ENCODE measurements around the gene GABARAP. TPM values are rescaled to one million over a fixed set of nuclear protein-coding genes. Genes with fewer than 3 reads are reported as not detected.

Gene GABARAP
- total and polyA plus RNA-seq, 10 of the 15 experiments (the other 5 are each of a cell fraction or from before 2014, with no cell fraction given) = 134 to 613 (median 285) TPM

- RAD21 ChIA-PET (ENCODE audit: unreplicated experiment) = interaction anchor here (0.6 to 2.3 kb wide), 4 partner anchors 15 to 407 kb away, joined by 3 to 11 read pairs (median 4); no protein-coding TSS in a partner anchor
- no peaks in the 10 kb centered on the region for H3K79me2 ChIP-seq (ENCODE audit: control insufficient read depth, insufficient read depth, low read length)
- H3K36me3 ChIP-seq (ENCODE audit: control insufficient read depth in 2 of 2, insufficient read depth in 2 of 2, low read length in 1 of 2) = no peaks in the 10 kb centered on the region
- FAIRE-seq (peak; percentile 71), DNase-seq (ENCODE audit: low read depth, low spot score) (peak; percentile 41), ATAC-seq (peak; percentile 88)
- no peaks in the 10 kb centered on the region; the same call in 1 of the 2 replicates for H4K20me1 ChIP-seq (ENCODE audit: control insufficient read depth, insufficient read depth)
- SMC1A ChIA-PET (ENCODE audit: uncharacterized antibody, unreplicated experiment) = interaction anchor here (0.5 to 3.3 kb wide), 5 partner anchors 15 to 79 kb away, joined by 3 to 17 read pairs (median 4); partner anchors contain the start of genes ACAP1 and TMEM95
- H3K4me2 ChIP-seq (ENCODE audit: control insufficient read depth, insufficient read depth) = peak within 1 kb of the TSS; percentile 98
- BruUV-seq (replicated peaks) = no TSS peak
- CTCF ChIA-PET = interaction anchor here (0.7 to 10.3 kb wide), 10 partner anchors 15 to 406 kb away, joined by 3 to 102 read pairs (median 4); partner anchors contain the start of genes ACAP1, NEURL4 and TP53
- peak within 1 kb of the TSS; percentile 56 for H3K4me3 ChIP-seq
- in situ Hi-C loops (cut with MboI) = no loop called here
- WGBS (ENCODE audit: insufficient coverage, insufficient replicate concordance, low lambda C conversion rate, missing lambda C conversion rate) = 3% methylated on average over 71 of the region's 71 CpGs
- no peaks in the 10 kb centered on the region for H3K9me3 ChIP-seq (replicated peaks; ENCODE audit: control insufficient read depth, insufficient read depth, low read length)
- intact Hi-C loops (cut with micrococcal nuclease; ENCODE audit: unreplicated experiment) = loop anchor here (2.0 kb wide), 1 partner anchor 63 kb away; no protein-coding TSS in a partner anchor
- H3K27me3 ChIP-seq (replicated peaks in 1 of 2; ENCODE audit: control insufficient read depth in 2 of 2, insufficient read depth in 2 of 2, low read length in 1 of 2) = no peaks in the 10 kb centered on the region; a peak in 2 of 4 replicates
- H2AFZ ChIP-seq (ENCODE audit: control insufficient read depth, low read depth, low read length) = peak within 1 kb of the TSS; percentile 82
- H3K27ac ChIP-seq (ENCODE audit: control insufficient read depth, insufficient read depth) = no peak within 1 kb of the TSS
- H3K9ac ChIP-seq (ENCODE audit: control insufficient read depth, insufficient read depth, low read length) = no peak within 1 kb of the TSS; the same call in 1 of the 2 replicates
- POLR2A ChIA-PET = interaction anchor here (0.7 to 1.7 kb wide), 2 partner anchors 15 to 73 kb away, joined by 4 to 6 read pairs; partner anchors contain the start of gene TMEM95
- peaks cover 8% of the 10 kb centered on the region for H3K4me1 ChIP-seq (ENCODE audit: control insufficient read depth, insufficient read depth, low read length)
- TF ChIP-seq ETV6 (conservative IDR thresholded peaks at IDR 0.05 in 1 of 2, IDR thresholded peaks at IDR 0.05 in 1 of 2; ENCODE audit: borderline replicate concordance in 1 of 2, low read depth in 1 of 2) = no peak
- no peak for TF ChIP-seq JUND (IDR thresholded peaks at IDR 0.05; ENCODE audit: low read depth, low read length)
- 0 out of 4 replicates have a peak, but pooled peaks of 1 of the 2 experiments have one; percentile 6 for TF ChIP-seq IKZF2 (IDR thresholded peaks at IDR 0.05)
- no peak for TF ChIP-seq CBX5 (IDR thresholded peaks at IDR 0.05; ENCODE audit: low read depth)
- no peak for TF ChIP-seq MTA2 (IDR thresholded peaks at IDR 0.05; ENCODE audit: low read depth)
- no peak for TF ChIP-seq ZSCAN29 (IDR thresholded peaks at IDR 0.05)
- no peak for TF ChIP-seq KDM1A (IDR thresholded peaks at IDR 0.05; ENCODE audit: borderline replicate concordance)
- TF ChIP-seq, protein P1, sequence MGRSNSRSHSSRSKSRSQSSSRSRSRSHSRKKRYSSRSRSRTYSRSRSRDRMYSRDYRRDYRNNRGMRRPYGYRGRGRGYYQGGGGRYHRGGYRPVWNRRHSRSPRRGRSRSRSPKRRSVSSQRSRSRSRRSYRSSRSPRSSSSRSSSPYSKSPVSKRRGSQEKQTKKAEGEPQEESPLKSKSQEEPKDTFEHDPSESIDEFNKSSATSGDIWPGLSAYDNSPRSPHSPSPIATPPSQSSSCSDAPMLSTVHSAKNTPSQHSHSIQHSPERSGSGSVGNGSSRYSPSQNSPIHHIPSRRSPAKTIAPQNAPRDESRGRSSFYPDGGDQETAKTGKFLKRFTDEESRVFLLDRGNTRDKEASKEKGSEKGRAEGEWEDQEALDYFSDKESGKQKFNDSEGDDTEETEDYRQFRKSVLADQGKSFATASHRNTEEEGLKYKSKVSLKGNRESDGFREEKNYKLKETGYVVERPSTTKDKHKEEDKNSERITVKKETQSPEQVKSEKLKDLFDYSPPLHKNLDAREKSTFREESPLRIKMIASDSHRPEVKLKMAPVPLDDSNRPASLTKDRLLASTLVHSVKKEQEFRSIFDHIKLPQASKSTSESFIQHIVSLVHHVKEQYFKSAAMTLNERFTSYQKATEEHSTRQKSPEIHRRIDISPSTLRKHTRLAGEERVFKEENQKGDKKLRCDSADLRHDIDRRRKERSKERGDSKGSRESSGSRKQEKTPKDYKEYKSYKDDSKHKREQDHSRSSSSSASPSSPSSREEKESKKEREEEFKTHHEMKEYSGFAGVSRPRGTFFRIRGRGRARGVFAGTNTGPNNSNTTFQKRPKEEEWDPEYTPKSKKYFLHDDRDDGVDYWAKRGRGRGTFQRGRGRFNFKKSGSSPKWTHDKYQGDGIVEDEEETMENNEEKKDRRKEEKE (IDR thresholded peaks at IDR 0.05) = no peak
- no peak for TF ChIP-seq BCL11A (IDR thresholded peaks at IDR 0.05; ENCODE audit: low read depth, low read length)
- 0 out of 2 replicates have a peak, but pooled peaks have one; percentile 29 for TF ChIP-seq NFYB (IDR thresholded peaks at IDR 0.05; ENCODE audit: insufficient read depth, low read depth, low read length)
- TF ChIP-seq ATF7 (IDR thresholded peaks at IDR 0.05; ENCODE audit: low read depth) = no peak
- no peak for TF ChIP-seq IRF3 (IDR thresholded peaks at IDR 0.05)
- TF ChIP-seq SRF (IDR thresholded peaks at IDR 0.05; ENCODE audit: low read depth in 2 of 2, low read length in 2 of 2) = no peak
- no peak for TF ChIP-seq STAT1 (conservative IDR thresholded peaks at IDR 0.05)
- TF ChIP-seq RAD51 (IDR thresholded peaks at IDR 0.05) = no peak
- no peak for TF ChIP-seq TCF12 (IDR thresholded peaks at IDR 0.05; ENCODE audit: low read depth, low read length)
- no peak for TF ChIP-seq KAT2A (conservative IDR thresholded peaks at IDR 0.05; ENCODE audit: control insufficient read depth, low read depth, low read length)
- no peak for TF ChIP-seq TBL1XR1 (IDR thresholded peaks at IDR 0.05; ENCODE audit: low read depth, low read length)
- no peak for TF ChIP-seq LARP7 (IDR thresholded peaks at IDR 0.05)
- no peak for TF ChIP-seq NFYA (IDR thresholded peaks at IDR 0.05; ENCODE audit: borderline replicate concordance, low read depth, low read length)
- no peak for TF ChIP-seq SIX5 (IDR thresholded peaks at IDR 0.05; ENCODE audit: low read depth, low read length, severe bottlenecking)
Measured at GRCh38 chr17:7281074-7281952, 39.1 kb upstream of the GABARAP start, which contains the start of gene SLC2A4. Gene SLC2A4, plus strand, starts transcription at chr17:7281718. Its CDS starts 217 bp downstream, at chr17:7281935.

Measured in GM12878 (cell line).